Activated CD4-positive, alpha-beta T cell treated with anti-CD3 and anti-CD28 coated beads, Interleukin-2, amount 10 ng/mL, durations not matched to agents 24 days and 14 days (primary cell): ENCODE results near the gene PDE6A. TPM values are rescaled to one million over a fixed set of nuclear protein-coding genes. Genes with fewer than 3 reads are reported as not detected.

ENCODE experiments used
- DNase-seq: peaks from one replicate; pipeline ENCODE4 v3.0.0; 2022
- H3K27ac Mint-ChIP-seq: one replicate; pipeline ENCODE4 v1.8.0; 2022; ENCODE audit warnings: mild to moderate bottlenecking, mixed read lengths
- H3K27me3 Mint-ChIP-seq: one replicate; pipeline ENCODE4 v1.8.0; 2022; ENCODE audit warnings: mixed read lengths
- H3K36me3 Mint-ChIP-seq: one replicate; pipeline ENCODE4 v1.8.0; 2022; ENCODE audit warnings: low read depth, mild to moderate bottlenecking, mixed read lengths
- H3K4me1 Mint-ChIP-seq: one replicate; pipeline ENCODE4 v1.8.0; 2021; ENCODE audit warnings: mixed read lengths
- H3K4me3 Mint-ChIP-seq: one replicate; pipeline ENCODE4 v1.8.0; 2022; ENCODE audit warnings: mild to moderate bottlenecking, moderate library complexity, mixed read lengths
- H3K9me3 Mint-ChIP-seq: one replicate; pipeline ENCODE4 v1.8.0; 2021; ENCODE audit warnings: mixed read lengths
- intact Hi-C: fragments of 100-400 bp; cut with micrococcal nuclease; formaldehyde crosslinking; loops from one replicate; pipeline ENCODE4 v1.15.1; 2023
- total RNA-seq: library from RNA; stranded (reverse); gene quantifications from 2 replicates; pipeline ENCODE4 v1.2.3, GENCODE V29; 2022

The PDE6A gene
- total RNA-seq, 1 donor from 2014 or later = not detected

DNA sequence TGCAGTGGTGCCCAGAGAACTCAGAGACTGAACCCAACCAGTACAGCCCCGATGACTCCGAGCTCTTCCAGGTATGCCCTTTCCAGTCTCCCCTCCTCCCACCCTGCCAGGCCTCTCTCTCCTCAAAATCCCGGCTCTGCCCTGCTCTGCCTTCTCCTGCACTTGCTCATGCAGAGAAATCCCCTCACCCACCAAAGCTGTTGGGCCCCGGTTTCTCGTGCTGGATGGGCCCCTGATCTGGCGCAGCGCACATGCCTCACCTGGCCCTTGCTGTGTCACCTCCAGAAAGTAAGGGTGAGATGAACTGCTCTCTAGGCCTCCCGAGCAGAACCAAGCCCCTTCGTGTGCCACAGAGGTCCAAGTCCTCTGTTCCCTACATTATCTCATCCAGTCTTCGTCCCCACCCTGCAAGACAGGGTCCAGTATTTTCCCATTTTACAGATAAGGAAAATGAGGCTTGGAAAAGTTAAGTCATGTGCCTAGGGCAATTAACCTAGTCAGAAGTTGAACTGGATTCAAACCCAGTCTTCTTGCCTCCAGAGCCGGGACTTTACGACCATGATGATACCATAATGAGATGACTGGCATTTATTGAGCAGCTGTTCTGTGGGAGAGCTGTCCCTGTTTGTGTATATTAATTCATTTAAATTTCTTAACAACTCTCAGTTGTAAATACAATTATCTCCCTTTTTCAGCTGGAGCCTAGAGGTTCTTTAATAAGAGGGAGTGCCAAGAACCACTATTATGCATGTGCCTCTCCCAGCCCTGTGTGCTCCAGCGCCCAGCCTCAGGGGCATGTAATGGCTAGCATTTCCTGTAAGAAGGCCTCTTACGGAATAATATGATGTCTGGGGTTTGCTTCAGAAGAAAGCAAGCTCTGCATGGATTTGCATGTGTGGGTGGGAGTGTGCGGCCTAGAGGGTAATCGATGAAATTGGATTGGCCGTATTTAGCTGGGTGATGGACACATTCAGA, 123.8 kb downstream of the PDE6A start:
- no peak for DNase-seq
- intact Hi-C loops = no loop called here
- no peak overlapping the region for H3K27ac Mint-ChIP-seq
- no peaks in the 10 kb centered on the region for H3K9me3 Mint-ChIP-seq
- H3K27me3 Mint-ChIP-seq = no peaks in the 10 kb centered on the region
- no peaks in the 10 kb centered on the region for H3K36me3 Mint-ChIP-seq
- no peaks in the 10 kb centered on the region for H3K4me1 Mint-ChIP-seq
- no peak overlapping the region for H3K4me3 Mint-ChIP-seq

DNA sequence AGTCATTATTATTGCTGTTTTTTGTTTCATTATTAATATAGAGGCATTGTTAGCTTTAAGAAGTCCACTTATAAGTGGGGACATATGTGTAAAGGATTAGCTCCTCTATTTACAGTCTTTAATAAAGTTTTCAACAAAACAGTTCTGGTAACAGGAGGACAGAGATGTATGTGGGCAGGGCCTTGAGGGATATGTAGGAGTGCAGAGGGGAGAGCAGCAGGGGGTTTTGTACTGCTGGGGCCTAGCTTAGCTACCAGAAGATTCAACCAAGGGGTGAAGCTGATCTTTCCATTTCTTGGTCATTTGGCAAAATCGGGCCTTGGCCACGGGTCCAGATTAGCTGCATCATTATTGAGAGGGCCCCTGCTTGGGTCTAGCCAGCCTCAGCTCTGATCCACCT, 124.6 kb downstream of the PDE6A start:
- no peak overlapping the region for H3K4me3 Mint-ChIP-seq
- no peak for DNase-seq
- H3K27ac Mint-ChIP-seq = no peak overlapping the region
- H3K4me1 Mint-ChIP-seq = no peaks in the 10 kb centered on the region
- no peaks in the 10 kb centered on the region for H3K27me3 Mint-ChIP-seq
- no peaks in the 10 kb centered on the region for H3K9me3 Mint-ChIP-seq
- intact Hi-C loops = no loop called here
- no peaks in the 10 kb centered on the region for H3K36me3 Mint-ChIP-seq

DNA sequence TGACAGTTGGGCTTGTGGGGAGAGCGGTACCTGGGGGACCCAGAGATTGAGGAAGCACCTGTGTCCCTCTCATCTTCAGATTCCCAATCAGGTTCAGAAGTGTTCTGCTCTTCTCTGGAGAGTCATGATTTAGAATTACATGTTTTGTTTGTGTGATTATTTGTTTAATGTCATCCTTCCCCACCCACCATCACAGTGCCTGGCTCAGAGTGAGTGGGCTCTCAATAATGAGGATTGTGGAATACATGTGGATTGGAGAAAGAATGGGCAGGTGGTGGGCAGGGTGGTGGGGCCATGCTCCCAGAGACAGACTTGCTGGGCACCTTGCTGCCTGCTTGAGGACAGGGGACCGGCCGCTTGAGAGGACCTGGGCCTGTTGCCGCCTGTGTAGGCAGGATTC, 126.5 kb downstream of the PDE6A start:
- intact Hi-C loops = no loop called here
- H3K9me3 Mint-ChIP-seq = no peaks in the 10 kb centered on the region
- no peak overlapping the region for H3K4me3 Mint-ChIP-seq
- no peak overlapping the region for H3K27ac Mint-ChIP-seq
- no peaks in the 10 kb centered on the region for H3K36me3 Mint-ChIP-seq
- no peak for DNase-seq
- no peaks in the 10 kb centered on the region for H3K4me1 Mint-ChIP-seq
- no peaks in the 10 kb centered on the region for H3K27me3 Mint-ChIP-seq

DNA sequence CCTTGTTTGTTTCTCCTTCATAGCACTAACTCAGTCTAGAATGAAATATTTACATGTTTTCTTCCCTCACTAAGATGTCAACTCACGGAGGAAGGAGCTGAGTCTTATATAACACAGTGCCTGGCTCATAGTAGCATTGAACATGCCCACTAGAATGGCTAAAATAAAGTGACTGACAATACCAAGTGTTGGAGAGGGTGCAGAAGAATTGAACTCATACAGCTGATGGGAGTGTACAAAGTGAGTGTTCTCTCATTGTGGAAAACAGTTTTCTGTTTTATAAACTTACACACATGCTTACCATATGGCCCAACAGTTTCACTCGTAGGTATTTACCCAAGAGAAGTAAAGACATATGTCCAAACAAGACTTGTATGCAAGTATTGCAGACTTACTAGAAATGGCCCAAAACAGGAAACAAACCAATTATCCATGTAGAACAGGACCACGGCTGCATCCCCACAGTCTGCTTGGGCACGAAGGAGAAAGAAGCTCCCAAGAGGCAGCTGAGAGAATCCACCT, 127.0 kb downstream of the PDE6A start:
- Mint-ChIP-seq H3K4me1 (no peaks in the 10 kb centered on the region), H3K36me3 (no peaks in the 10 kb centered on the region), H3K4me3 (no peak overlapping the region), H3K27me3 (no peaks in the 10 kb centered on the region), H3K27ac (no peak overlapping the region), H3K9me3 (no peaks in the 10 kb centered on the region)
- intact Hi-C loops = no loop called here
- no peak for DNase-seq

GRCh38 chr5:149816661-149817060, 127.9 kb downstream of the PDE6A start:
- no peaks in the 10 kb centered on the region for H3K27me3 Mint-ChIP-seq
- H3K27ac Mint-ChIP-seq = no peak overlapping the region
- no peak overlapping the region for H3K4me3 Mint-ChIP-seq
- DNase-seq = no peak
- H3K9me3 Mint-ChIP-seq = no peaks in the 10 kb centered on the region
- no peaks in the 10 kb centered on the region for H3K4me1 Mint-ChIP-seq
- H3K36me3 Mint-ChIP-seq = no peaks in the 10 kb centered on the region
- intact Hi-C loops = no loop called here

DNA sequence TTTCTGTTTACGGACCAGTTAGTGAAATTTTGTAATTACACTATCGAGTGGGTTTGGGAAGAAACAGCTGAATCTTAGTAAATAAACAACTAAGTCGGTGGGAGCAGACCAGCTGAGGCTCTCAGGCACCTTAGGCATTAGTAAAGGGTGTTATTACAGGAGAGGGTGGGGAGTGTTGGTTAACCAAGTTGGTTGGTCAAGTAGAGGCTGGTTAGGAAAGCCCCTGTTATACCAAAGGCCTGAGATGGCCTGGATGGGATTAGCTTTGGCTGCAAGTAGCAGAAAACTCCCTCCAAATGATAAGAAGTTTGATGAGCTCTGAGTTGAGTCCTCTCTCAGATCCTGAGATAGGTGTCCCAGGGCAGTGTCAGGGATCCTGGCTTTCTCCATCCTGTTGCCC, 133.1 kb downstream of the PDE6A start:
- no peak overlapping the region for H3K4me3 Mint-ChIP-seq
- no peak for DNase-seq

DNA sequence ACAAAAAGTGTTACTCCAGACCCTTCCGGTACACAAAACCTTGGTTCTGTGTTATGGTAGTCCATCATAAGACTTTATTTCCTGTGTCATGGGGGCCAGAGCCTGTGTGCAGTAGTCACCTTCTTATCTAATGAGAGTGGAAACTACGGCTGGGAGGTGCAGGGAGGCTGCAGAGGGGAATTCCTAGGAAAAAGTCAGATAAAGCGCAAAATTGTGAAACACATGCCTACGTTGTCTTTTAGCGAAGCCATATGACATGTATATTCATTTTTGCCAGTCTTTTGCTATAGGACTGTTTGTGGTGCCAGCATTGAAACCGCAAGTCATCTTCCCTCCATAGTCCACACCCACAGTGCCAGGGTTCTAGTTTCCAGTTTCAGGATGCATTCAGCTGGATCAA, 133.7 kb downstream of the PDE6A start:
- H3K4me3 Mint-ChIP-seq = no peak overlapping the region
- H3K36me3 Mint-ChIP-seq = no peaks in the 10 kb centered on the region
- no peak overlapping the region for H3K27ac Mint-ChIP-seq
- no peaks in the 10 kb centered on the region for H3K9me3 Mint-ChIP-seq
- H3K4me1 Mint-ChIP-seq = peaks cover 3% of the 10 kb centered on the region
- DNase-seq = no peak
- no peaks in the 10 kb centered on the region for H3K27me3 Mint-ChIP-seq
- intact Hi-C loops = no loop called here

More for the DNA sequence above, 133.1 kb downstream of the PDE6A start:
- Mint-ChIP-seq H3K27me3 (no peaks in the 10 kb centered on the region), H3K4me1 (peaks cover 3% of the 10 kb centered on the region), H3K27ac (no peak overlapping the region), H3K9me3 (no peaks in the 10 kb centered on the region), H3K36me3 (no peaks in the 10 kb centered on the region)
- intact Hi-C loops = no loop called here

DNA sequence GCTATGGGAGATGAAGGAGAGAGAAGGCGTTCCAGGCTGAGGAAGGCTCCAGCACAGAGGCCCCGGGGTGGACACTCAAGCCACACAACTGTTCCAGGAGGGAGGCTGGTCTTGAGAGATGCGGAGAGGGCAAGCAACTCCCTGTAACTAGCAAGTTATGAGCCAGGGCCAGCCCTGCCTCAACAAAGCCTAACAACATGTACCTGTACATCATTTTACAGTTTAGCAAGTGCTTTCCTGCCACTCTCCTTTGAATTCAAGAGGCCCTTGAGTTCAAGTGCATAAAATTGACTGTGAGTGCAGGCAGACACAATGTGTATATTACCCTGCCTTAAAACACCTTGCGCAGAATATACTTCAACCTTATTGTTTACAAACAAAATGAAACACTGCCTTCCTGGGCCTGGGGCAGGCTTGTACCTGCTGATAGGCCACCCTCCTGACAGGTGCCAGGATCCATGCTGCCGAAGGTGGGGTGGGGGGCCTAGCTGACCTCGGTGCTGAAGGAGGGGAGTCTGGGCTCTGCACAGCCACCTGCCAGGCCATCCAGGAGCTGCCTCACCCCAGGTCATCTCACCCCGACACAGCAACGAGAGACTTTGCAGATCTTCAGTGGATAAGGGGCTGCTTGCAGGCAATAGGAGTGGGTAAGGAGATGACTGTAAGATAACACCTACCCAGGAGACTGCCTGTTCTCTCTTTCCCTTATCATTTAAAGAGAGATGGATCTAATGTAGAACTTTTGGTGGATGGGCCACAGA, 134.5 kb downstream of the PDE6A start:
- no peaks in the 10 kb centered on the region for H3K27me3 Mint-ChIP-seq

GRCh38 chr5:149808264-149808982, 136.2 kb downstream of the PDE6A start:
- H3K4me3 Mint-ChIP-seq = no peak overlapping the region
- no peak overlapping the region for H3K27ac Mint-ChIP-seq
- no peaks in the 10 kb centered on the region for H3K36me3 Mint-ChIP-seq
- intact Hi-C loops = no loop called here
- no peaks in the 10 kb centered on the region for H3K27me3 Mint-ChIP-seq
- DNase-seq = no peak
- H3K4me1 Mint-ChIP-seq = peaks cover 3% of the 10 kb centered on the region
- H3K9me3 Mint-ChIP-seq = no peaks in the 10 kb centered on the region

More for the DNA sequence above, 134.5 kb downstream of the PDE6A start:
- H3K9me3 Mint-ChIP-seq = no peaks in the 10 kb centered on the region
- H3K4me1 Mint-ChIP-seq = peaks cover 3% of the 10 kb centered on the region
- no peaks in the 10 kb centered on the region for H3K36me3 Mint-ChIP-seq
- no peak overlapping the region for H3K4me3 Mint-ChIP-seq
- intact Hi-C loops = no loop called here
- no peak overlapping the region for H3K27ac Mint-ChIP-seq
- no peak for DNase-seq

Other genes starting within 250 kb of the PDE6A start
- 10.5 and 10.6 TPM in 2 replicates for gene PPARGC1B, start 214.5 kb downstream of the PDE6A start, total RNA-seq
- 8.3 and 9.0 TPM in 2 replicates for gene SLC26A2, start 16.0 kb upstream of the PDE6A start, total RNA-seq
- gene TIGD6, start 55.9 kb upstream of the PDE6A start, total RNA-seq = 2.5 TPM in 2 replicates
- 43.1 and 47.8 TPM in 2 replicates for gene HMGXB3, start 55.9 kb upstream of the PDE6A start, total RNA-seq
- 0.14 TPM in 1 of 2 replicates, not detected in the other for gene CSF1R, start 141.8 kb upstream of the PDE6A start, total RNA-seq
- gene PDGFRB, start 211.1 kb upstream of the PDE6A start, total RNA-seq = 0.62 and 1.5 TPM in 2 replicates
- gene CDX1, start 222.0 kb upstream of the PDE6A start, total RNA-seq = not detected in 2 replicates
- gene SLC6A7, start 245.3 kb upstream of the PDE6A start, total RNA-seq = not detected in 2 replicates